Measurements from ENCODE around the gene POLR1B.

Gene POLR1B

DNA sequence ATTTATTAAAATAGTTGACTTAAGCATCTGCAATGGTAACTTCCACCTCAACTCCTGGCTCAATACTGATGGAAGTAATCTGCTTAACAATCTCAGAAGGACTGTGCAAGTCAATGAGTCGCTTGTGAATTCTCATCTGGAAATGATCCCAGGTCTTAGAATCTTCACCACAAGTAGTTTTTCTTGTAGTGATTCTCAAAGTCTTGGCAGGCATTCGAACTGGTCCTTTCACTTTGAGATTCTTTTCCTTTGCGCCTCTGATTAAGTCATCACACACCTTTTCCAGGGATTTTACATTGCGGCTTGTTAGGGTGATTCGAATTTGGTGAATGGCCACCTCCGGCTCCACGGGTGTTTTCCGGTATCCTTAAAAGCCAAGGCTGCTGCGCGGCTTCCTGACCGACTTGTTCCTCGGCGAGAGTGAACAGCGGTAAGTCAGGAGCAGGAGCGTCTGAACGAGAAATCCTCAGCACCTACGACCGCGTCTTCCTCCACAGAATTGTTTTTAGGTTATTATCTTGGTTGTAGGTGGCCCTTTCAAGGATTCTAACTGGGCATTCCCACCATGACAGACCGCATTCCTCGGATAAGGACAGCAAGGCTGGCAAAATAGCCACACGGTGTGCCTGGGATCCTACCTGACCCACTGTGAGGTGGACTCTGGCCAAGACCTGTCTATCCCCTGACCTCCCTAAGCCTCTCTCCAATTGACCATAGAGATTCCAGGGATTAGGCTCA, 79.7 kb downstream of the POLR1B start:
- in situ Hi-C loops (cut with HindIII; ENCODE audit: low pct_ligation_motif_present, low pct_unique_long_range_greater_than_20kb, low sequenced_read_pairs) = no loop called here

GRCh38 chr2:112622528-112622849, 80.2 kb downstream of the POLR1B start:
- no peak for DNase-seq
- in situ Hi-C loops (cut with HindIII; ENCODE audit: low pct_ligation_motif_present, low pct_unique_long_range_greater_than_20kb, low sequenced_read_pairs) = no loop called here

More for the DNA sequence above, 79.7 kb downstream of the POLR1B start:
- peak; percentile 38 for DNase-seq

GRCh38 chr2:112623913-112624777, 81.9 kb downstream of the POLR1B start:
- peak; percentile 33 for DNase-seq
- in situ Hi-C loops (cut with HindIII; ENCODE audit: low pct_ligation_motif_present, low pct_unique_long_range_greater_than_20kb, low sequenced_read_pairs) = no loop called here

DNA sequence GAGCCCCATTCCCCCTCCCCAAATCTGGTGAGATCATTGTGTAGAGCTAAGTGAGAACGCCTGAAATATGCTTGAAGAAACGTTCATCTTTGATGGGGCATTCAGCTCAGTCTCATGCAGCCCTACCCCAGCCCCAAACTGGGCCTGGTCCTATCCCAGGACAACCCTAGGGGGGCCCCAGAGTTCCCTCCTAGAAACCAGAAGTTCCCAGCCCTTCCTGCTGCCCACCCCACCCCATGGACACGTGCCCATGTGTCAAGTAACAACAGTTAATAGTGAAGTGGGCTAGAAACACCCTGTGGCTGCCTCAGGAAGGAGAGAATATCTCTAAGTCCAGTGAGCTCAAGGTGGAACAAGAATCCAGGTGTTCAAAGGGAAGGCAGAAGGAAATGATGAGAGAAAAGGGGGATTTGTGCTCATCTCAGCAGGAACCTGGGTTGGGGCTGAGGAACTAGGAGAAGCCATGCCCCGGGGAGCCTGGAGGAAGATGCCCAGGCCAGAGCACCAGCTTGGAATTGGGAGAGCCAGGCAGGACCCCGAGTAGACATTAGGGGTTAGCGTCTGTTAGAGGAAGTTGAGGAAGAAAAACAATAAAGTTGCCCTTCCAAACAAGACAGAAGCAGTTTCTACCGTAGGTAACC, 83.3 kb downstream of the POLR1B start:
- in situ Hi-C loops (cut with HindIII; ENCODE audit: low pct_ligation_motif_present, low pct_unique_long_range_greater_than_20kb, low sequenced_read_pairs) = no loop called here

DNA sequence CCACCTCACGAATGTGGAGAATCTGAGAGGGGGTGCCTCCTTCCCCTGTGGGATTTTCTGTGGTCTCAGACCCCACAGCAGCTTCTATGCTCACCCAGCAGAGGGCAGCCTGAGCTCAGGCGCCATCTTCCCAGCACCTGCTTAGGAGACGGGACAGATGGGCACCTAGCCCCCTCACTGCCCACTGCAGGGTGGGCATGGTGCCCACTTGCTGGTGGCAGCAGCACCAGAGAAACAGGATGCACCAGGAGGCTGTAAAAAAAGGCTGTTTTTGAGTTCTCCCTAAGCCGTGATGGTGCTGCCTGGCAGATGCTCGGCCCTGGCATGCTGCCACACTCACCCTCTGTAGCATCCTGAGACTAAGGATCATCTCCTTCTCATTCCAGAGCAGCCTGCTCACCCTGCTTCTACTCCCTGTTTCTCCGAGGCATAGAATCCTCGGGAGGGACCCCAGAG, 84.4 kb downstream of the POLR1B start:
- in situ Hi-C loops (cut with HindIII; ENCODE audit: low pct_ligation_motif_present, low pct_unique_long_range_greater_than_20kb, low sequenced_read_pairs) = no loop called here
- peak; percentile 81 for DNase-seq

More for the DNA sequence above, 83.3 kb downstream of the POLR1B start:
- DNase-seq = no peak

Data from ACHN (cell line).